Sigmoid colon (tissue), 7 donors: ENCODE measurements around the gene AHNAK. TPM values are rescaled to one million over a fixed set of nuclear protein-coding genes. Genes with fewer than 3 reads are reported as not detected.

Experiments
- DNase-seq: peaks from one replicate; pipeline ENCODE4 v3.0.0-alpha.2; 2019
- H3K27ac ChIP-seq, 4 donors: fragments of 200-600 bp; sonication (generic); one replicate each; pipeline ENCODE4 v1.5.1; 2016 to 2019; ENCODE audit warnings: mild to moderate bottlenecking in 1 of 4
- H3K27me3 ChIP-seq, 3 donors: fragments of 200-600 bp; sonication (generic); one replicate each; pipeline ENCODE4 v1.5.1; 2019; ENCODE audit warnings: mild to moderate bottlenecking in 1 of 3
- H3K36me3 ChIP-seq, 4 donors: fragments of 200-600 bp; sonication (generic); one replicate each; pipeline ENCODE4 v1.5.1; 2016 to 2019
- H3K4me1 ChIP-seq, 4 donors: fragments of 200-600 bp; sonication (generic); one replicate each; pipeline ENCODE4 v1.5.1; 2017 to 2019
- H3K4me3 ChIP-seq, 4 donors: fragments of 200-600 bp; sonication (generic); one replicate each; pipeline ENCODE4 v1.5.1; 2017 to 2019; ENCODE audit warnings: mild to moderate bottlenecking in 2 of 4, moderate library complexity in 1 of 4
- H3K9me3 ChIP-seq, 4 donors: fragments of 200-600 bp in 3 of 4; sonication (generic) in 3 of 4; one replicate each; pipeline versions ENCODE4 v1.5.1 to v1.6.1; 2013 to 2019
- CTCF ChIP-seq, 4 experiments: fragments of 450-650 bp in 3 of 4; fragments of 200-600 bp in 1 of 4; IDR thresholded peaks; one replicate each; pipeline ENCODE4 v1.5.1; 2016 to 2019; ENCODE audit warnings: antibody characterized with exemption in 4 of 4, mild to moderate bottlenecking in 3 of 4, moderate library complexity in 2 of 4
- EP300 ChIP-seq, 4 donors: sonication (generic); formaldehyde crosslinking; IDR thresholded peaks; one replicate each; pipeline ENCODE4 v1.6.1; 2017; ENCODE audit warnings: antibody characterized with exemption in 4 of 4
- POLR2A ChIP-seq, 2 donors: fragments of 450-650 bp; IDR thresholded peaks; one replicate each; pipeline ENCODE4 v1.6.1; 2016; ENCODE audit warnings: antibody characterized with exemption in 2 of 2, mild to moderate bottlenecking in 2 of 2, moderate library complexity in 2 of 2
- POLR2AphosphoS5 ChIP-seq, 4 donors: sonication (generic); formaldehyde crosslinking; IDR thresholded peaks; one replicate each; pipeline ENCODE4 v1.6.1; 2017; ENCODE audit warnings: antibody characterized with exemption in 4 of 4
- WGBS, 2 donors: extraction: QIAGEN DNeasy Blood & Tissue Kit; methylation state at CpG; one replicate each; pipeline ENCODE4 v1.1.7; 2013; 5-methylcytosine and 5-hydroxymethylcytosine counted together
- intact Hi-C: fragments of 100-400 bp; cut with DNase I; formaldehyde crosslinking; loops from one replicate; pipeline ENCODE4 v1.15.1; 2023
- polyA plus RNA-seq, 3 donors: library from polyadenylated mRNA; stranded (reverse); fragments of 200-250 nt; gene quantifications; one replicate each; pipeline ENCODE4 v1.2.3, GENCODE V29; 2013
- total RNA-seq, 4 donors: library from RNA; depleted of rRNA; stranded (reverse); fragments of >200 nt; gene quantifications; one replicate each; pipeline ENCODE4 v1.1.0, GENCODE V29; 2016
- donor health status: healthy with polysubstance abuse.
- donor health status: Bipolar disorder and iron deficiency.
- donor health status: healthy.

AHNAK gene
- total and polyA plus RNA-seq, 7 donors, result 82.3 to 1,294 (median 751) TPM

DNA sequence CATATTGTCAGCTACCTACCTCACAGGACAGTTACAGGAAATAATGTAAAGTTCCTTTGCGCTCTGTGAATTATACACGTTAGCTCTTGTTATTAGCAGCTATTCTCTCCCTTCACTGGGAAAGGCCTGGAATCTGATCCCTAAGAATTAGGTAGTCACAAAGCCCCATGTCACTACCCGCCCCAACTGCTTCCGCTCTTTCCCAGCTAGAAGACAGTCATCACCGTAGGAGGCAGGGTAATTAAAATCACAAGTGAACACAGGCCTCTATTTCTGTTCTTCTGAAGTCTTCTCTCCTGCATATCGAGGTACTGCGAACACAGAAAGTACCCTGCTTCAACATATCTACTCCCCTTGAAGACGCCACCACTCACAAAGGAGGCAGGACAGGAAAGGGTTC, 12.6 kb upstream of the AHNAK start:
- Histone ChIP-seq H3K27me3 (no peaks in the 10 kb centered on the region), H3K4me1 (peaks cover 0 to 60% (median 55%) of the 10 kb centered on the region in 4 donors), H3K27ac (peak overlapping the region; percentile 82 to 100 (median 92)), H3K36me3 (peaks cover 8 to 56% (median 31%) of the 10 kb centered on the region in 4 donors), H3K9me3 (no peaks in the 10 kb centered on the region), H3K4me3 (no peak overlapping the region)
- intact Hi-C loops, result no loop called here
- WGBS, 2 donors, result 85 to 86% methylated on average over 8 of the region's 8 CpGs
- TF ChIP-seq CTCF (IDR thresholded peaks at IDR 0.05) (no peak), EP300 (IDR thresholded peaks at IDR 0.05) (no peak), POLR2A (IDR thresholded peaks at IDR 0.05) (no peak), POLR2AphosphoS5 (IDR thresholded peaks at IDR 0.05) (no peak)
- no peak for DNase-seq

- Histone ChIP-seq H3K27ac (peak overlapping the region; percentile 82 to 100 (median 92)), H3K27me3 (no peaks in the 10 kb centered on the region), H3K4me1 (peaks cover 0 to 65% (median 60%) of the 10 kb centered on the region in 4 donors), H3K9me3 (no peaks in the 10 kb centered on the region), H3K36me3 (peaks cover 8 to 51% (median 27%) of the 10 kb centered on the region in 4 donors), H3K4me3 (no peak overlapping the region)
- DNase-seq, result no peak
- TF ChIP-seq POLR2A (IDR thresholded peaks at IDR 0.05) (no peak), CTCF (IDR thresholded peaks at IDR 0.05) (no peak), POLR2AphosphoS5 (IDR thresholded peaks at IDR 0.05) (no peak), EP300 (IDR thresholded peaks at IDR 0.05) (no peak)
- WGBS, 2 donors, result 86 to 88% methylated on average over 9 of the region's 9 CpGs
- intact Hi-C loops, result no loop called here
These were observed 12.1 kb upstream of the AHNAK start for GRCh38 chr11:62558669-62559068.

DNA sequence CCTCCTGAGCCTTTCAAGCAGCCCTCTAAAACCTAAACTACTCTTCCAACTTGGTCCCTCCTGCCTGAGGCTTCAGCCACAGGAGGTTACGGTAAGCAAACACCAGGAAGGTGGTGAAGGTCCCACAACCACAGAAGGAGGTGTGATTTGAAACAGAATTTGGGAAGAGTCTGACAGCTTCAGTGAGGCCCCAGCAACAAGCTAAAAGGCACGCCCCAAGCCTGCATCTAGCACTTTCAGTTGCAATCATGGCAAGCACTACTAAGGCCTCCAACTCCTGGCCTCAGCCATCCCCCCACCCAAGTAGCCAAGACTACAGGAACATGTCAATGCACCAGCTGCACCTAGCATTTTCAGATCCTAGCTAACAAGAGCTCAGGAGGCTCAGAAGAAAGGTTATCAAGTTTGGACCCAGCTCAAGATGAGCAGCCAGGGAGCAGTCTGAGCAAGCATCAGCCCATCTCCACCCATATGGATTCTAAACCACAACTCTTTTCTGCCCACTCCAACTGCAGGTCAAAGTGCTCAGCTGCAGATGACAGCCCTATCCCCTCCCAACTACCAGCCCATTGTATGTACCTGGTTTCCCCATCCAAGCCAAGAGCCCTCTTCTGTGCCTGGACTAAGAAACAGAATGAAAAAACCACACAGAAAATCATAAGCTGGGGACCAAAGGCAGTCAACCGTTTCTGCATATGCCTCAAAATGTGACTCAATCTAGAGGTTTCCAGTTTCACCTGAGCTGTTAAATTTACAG, 10.4 kb upstream of the AHNAK start:
- no peak for DNase-seq
- Histone ChIP-seq H3K4me1 (peaks cover 0 to 81% (median 76%) of the 10 kb centered on the region in 4 donors), H3K27me3 (no peaks in the 10 kb centered on the region), H3K9me3 (no peaks in the 10 kb centered on the region), H3K4me3 (peak overlapping the region in 1 of 4 donors; percentile 13), H3K27ac (peak overlapping the region; percentile 92 to 100 (median 96)), H3K36me3 (peaks cover 8 to 35% (median 16%) of the 10 kb centered on the region in 4 donors)
- WGBS, 2 donors, result 24 to 35% methylated on average over 3 of the region's 3 CpGs
- intact Hi-C loops, result no loop called here
- TF ChIP-seq POLR2AphosphoS5 (IDR thresholded peaks at IDR 0.05) (no peak), POLR2A (IDR thresholded peaks at IDR 0.05) (no peak), EP300 (IDR thresholded peaks at IDR 0.05) (no peak), CTCF (IDR thresholded peaks at IDR 0.05) (no peak)

- DNase-seq, result peak; percentile 97
- H3K36me3 ChIP-seq, result peaks cover 8 to 28% (median 16%) of the 10 kb centered on the region in 4 donors
- intact Hi-C loops, result no loop called here
- no peak for TF ChIP-seq POLR2A (IDR thresholded peaks at IDR 0.05)
- TF ChIP-seq EP300 (IDR thresholded peaks at IDR 0.05), result no peak
- no peak for TF ChIP-seq CTCF (IDR thresholded peaks at IDR 0.05)
- peak; percentile 45 to 73 (median 58) for TF ChIP-seq POLR2AphosphoS5 (IDR thresholded peaks at IDR 0.05)
- H3K27me3 ChIP-seq, result no peaks in the 10 kb centered on the region
- H3K4me1 ChIP-seq, result peaks cover 0 to 88% (median 82%) of the 10 kb centered on the region in 4 donors
- H3K27ac ChIP-seq, result peak overlapping the region; percentile 92 to 100 (median 96)
- no peaks in the 10 kb centered on the region for H3K9me3 ChIP-seq
- WGBS, 2 donors, result 3 to 7% methylated on average over 14 of the region's 14 CpGs
- H3K4me3 ChIP-seq, result peak overlapping the region in 2 of 4 donors; percentile 0 to 13
These were observed 9.7 kb upstream of the AHNAK start for GRCh38 chr11:62556108-62556874.
